Transverse colon (tissue), 3 donors: ENCODE measurements around the gene MYO16.

Source experiments
- CTCF ChIP-seq, 5 experiments: fragments of 200-600 bp in 3 of 5; fragments of 450-650 bp in 2 of 5; sonication (generic) in 3 of 5; IDR thresholded peaks; 1 replicate in 2 of 5; 2 replicates in 3 of 5; pipeline ENCODE4 v1.5.1; 2016 to 2017; ENCODE audit warnings: antibody characterized with exemption in 5 of 5, inconsistent platforms in 3 of 5, mild to moderate bottlenecking in 2 of 5, moderate library complexity in 1 of 5
- POLR2A ChIP-seq: fragments of 450-650 bp; IDR thresholded peaks from one replicate; pipeline ENCODE4 v1.6.1; 2016; ENCODE audit warnings: antibody characterized with exemption, mild to moderate bottlenecking, moderate library complexity

GRCh38 chr13:109126178-109126577, 496.8 kb downstream of the MYO16 start:
- TF ChIP-seq CTCF (IDR thresholded peaks at IDR 0.05) = no peak
- no peak for TF ChIP-seq POLR2A
